HCT116 (cell line): ENCODE results near the gene LCE3D. TPM values are rescaled to one million over a fixed set of nuclear protein-coding genes. Genes with fewer than 3 reads are reported as not detected.
A peak's percentile ranks its signal among the peaks of the same experiment; 100 is the strongest.

ENCODE experiments used
- ATAC-seq: fragments of 200-7000 bp; cut with Tn5 transposase; 2 replicates; pipeline ENCODE4 v1.9.1; 2020; ENCODE audit warnings: mild to moderate bottlenecking, moderate library complexity
- BruUV-seq: library from RNA; stranded (reverse); fragments of 400-500 nt; replicated peaks from 2 replicates; lab custom pipeline; 2021; lab: Mats Ljungman, UMichigan
- CTCF ChIA-PET: fragments of 300-600 bp; sonication (Branson Sonifier 250); formaldehyde crosslinking; loops from one replicate; lab custom pipeline; 2021; ENCODE audit warnings: antibody characterized with exemption; lab: Charles Lee
- POLR2A ChIA-PET: fragments of 300-600, 350-600 bp; sonication (Branson Sonifier 250); formaldehyde crosslinking; loops from one replicate; lab custom pipeline; 2021; ENCODE audit warnings: antibody characterized with exemption; lab: Charles Lee
- RAD21 ChIA-PET, 2 experiments: fragments of 300-600 bp; sonication (Branson Sonifier 250); formaldehyde crosslinking; loops; one replicate each; lab custom pipeline; 2023; ENCODE audit warnings: low total read pairs in 2 of 2; ENCODE audit not compliant: uncharacterized antibody in 2 of 2, unreplicated experiment in 2 of 2, low non-redundant PET in 1 of 2; lab: Charles Lee
- DNase-seq: peaks from one replicate; pipeline ENCODE4 v3.0.0-alpha.2; 2010; ENCODE audit warnings: low read depth, low spot score
- H2AFZ ChIP-seq: fragments of 200-600 bp; shearing (Covaris generic), sonication (generic); 2 replicates; pipeline ENCODE4 v1.6.1; 2017; ENCODE audit warnings: low read depth, mixed run types, mixed read lengths, antibody characterized with exemption, low read length; ENCODE audit not compliant: poor library complexity, severe bottlenecking
- H3K27ac ChIP-seq: 2 replicates; pipeline ENCODE4 v1.5.1; 2012; ENCODE audit warnings: low read depth, low read length
- H3K27me3 ChIP-seq: fragments of 200-600 bp; sonication (generic); 2 replicates; pipeline ENCODE4 v1.6.1; 2016; ENCODE audit warnings: mixed run types, low read length, mixed read lengths; ENCODE audit not compliant: insufficient read depth
- H3K36me3 ChIP-seq, 2 experiments: fragments of 200-500 bp in 1 of 2; fragments of 200-600 bp in 1 of 2; sonication (Bioruptor generic) in 1 of 2; sonication (generic) in 1 of 2; 2 replicates each; pipeline versions ENCODE4 v1.5.1 to v1.6.1; 2014 to 2016; ENCODE audit warnings: low read length in 2 of 2, inconsistent platforms in 1 of 2, mixed read lengths in 1 of 2, mixed run types in 1 of 2; ENCODE audit not compliant: insufficient read depth in 2 of 2, control insufficient read depth in 1 of 2
- H3K4me1 ChIP-seq, 2 experiments: fragments of 200-600 bp in 1 of 2; sonication (generic) in 1 of 2; 2 replicates each; pipeline versions ENCODE4 v1.5.1 to v1.6.1; 2012 to 2017; ENCODE audit warnings: low read length in 2 of 2, inconsistent platforms in 1 of 2, mild to moderate bottlenecking in 1 of 2, mixed read lengths in 1 of 2, mixed run types in 1 of 2, moderate library complexity in 1 of 2; ENCODE audit not compliant: insufficient read depth in 2 of 2, control insufficient read depth in 1 of 2
- H3K4me2 ChIP-seq: fragments of 200-600 bp; sonication (generic); 2 replicates; pipeline ENCODE4 v1.6.1; 2017; ENCODE audit warnings: mixed run types, low read length, mixed read lengths
- H3K4me3 ChIP-seq, 2 experiments: fragments of 200-600 bp in 1 of 2; sonication (generic) in 1 of 2; replicated peaks in 1 of 2; 2 replicates each; pipeline ENCODE4 v1.5.1; 2011 to 2016; ENCODE audit warnings: low read length in 2 of 2, control low read depth in 1 of 2, low read depth in 1 of 2, mild to moderate bottlenecking in 1 of 2, mixed read lengths in 1 of 2, mixed run types in 1 of 2
- H3K79me2 ChIP-seq: fragments of 200-600 bp; sonication (generic); 2 replicates; pipeline ENCODE4 v1.6.1; 2017; ENCODE audit warnings: mild to moderate bottlenecking, mixed run types, low read length, moderate library complexity, mixed read lengths; ENCODE audit not compliant: insufficient read depth
- H3K9ac ChIP-seq: fragments of 200-600 bp; sonication (generic); 2 replicates; pipeline ENCODE4 v1.6.1; 2016; ENCODE audit warnings: low read length, mixed read lengths
- H3K9me2 ChIP-seq: fragments of 200-600 bp; sonication (generic), shearing (Covaris generic); 2 replicates; pipeline ENCODE4 v1.6.1; 2017; ENCODE audit warnings: mixed run types, mild to moderate bottlenecking, moderate library complexity; ENCODE audit not compliant: insufficient read depth
- H3K9me3 ChIP-seq, 2 experiments: fragments of 200-500 bp in 1 of 2; fragments of 200-600 bp in 1 of 2; sonication (Bioruptor generic) in 1 of 2; sonication (generic) in 1 of 2; 2 replicates each; pipeline ENCODE4 v1.6.1; 2014 to 2017; ENCODE audit warnings: low read length in 2 of 2, mixed read lengths in 2 of 2, inconsistent platforms in 1 of 2, low read depth in 1 of 2, mild to moderate bottlenecking in 1 of 2, mixed run types in 1 of 2, moderate library complexity in 1 of 2; ENCODE audit not compliant: control insufficient read depth in 1 of 2, insufficient read depth in 1 of 2
- H4K20me1 ChIP-seq: fragments of 200-600 bp; sonication (generic), shearing (Covaris generic); 2 replicates; pipeline ENCODE4 v1.6.1; 2017; ENCODE audit warnings: mixed run types, mild to moderate bottlenecking, moderate library complexity; ENCODE audit not compliant: insufficient read depth
- CBX3 ChIP-seq: IDR thresholded peaks from 2 replicates; pipeline ENCODE4 v1.6.1; 2012; ENCODE audit warnings: low read depth
- EGR1 ChIP-seq: IDR thresholded peaks from 2 replicates; pipeline ENCODE4 v1.6.1; 2012; ENCODE audit warnings: low read depth
- EZH2phosphoT487 ChIP-seq: fragments of 200-600 bp; IDR thresholded peaks from 2 replicates; pipeline ENCODE4 v1.6.1; 2018; ENCODE audit warnings: antibody characterized with exemption, borderline replicate concordance
- POLR2A ChIP-seq: IDR thresholded peaks from 2 replicates; pipeline ENCODE4 v1.7.0; 2011; ENCODE audit warnings: borderline replicate concordance; ENCODE audit not compliant: insufficient read depth, insufficient read length; ENCODE audit errors: extremely low read depth
- SP1 ChIP-seq: IDR thresholded peaks from 2 replicates; pipeline ENCODE4 v1.6.1; 2012; ENCODE audit warnings: low read depth
- ZNF274 ChIP-seq: fragments of 200-500 bp; sonication (Bioruptor generic); IDR thresholded peaks from 2 replicates; pipeline ENCODE4 v1.6.1; 2014; ENCODE audit warnings: mild to moderate bottlenecking, low read depth, low read length, inconsistent platforms
- intact Hi-C: fragments of 100-400 bp; cut with micrococcal nuclease; formaldehyde crosslinking; loops from 2 replicates; pipeline ENCODE4 v1.10.0; 2022
- total RNA-seq: library from RNA; stranded (reverse); gene quantifications from one replicate; pipeline ENCODE4 v1.2.1, GENCODE V29; 2021; ENCODE audit not compliant: unreplicated experiment
- TF ChIP-seq, protein P1 (sequence below), 3 experiments: fragments of 200-600 bp in 1 of 3; sonication (generic) in 1 of 3; IDR thresholded peaks in 2 of 3; conservative IDR thresholded peaks in 1 of 3; 2 replicates each; pipeline ENCODE4 v1.5.1; 2012 to 2017; ENCODE audit warnings: low read depth in 2 of 3, low read length in 2 of 3, antibody characterized with exemption in 1 of 3, borderline replicate concordance in 1 of 3, control low read depth in 1 of 3, mild to moderate bottlenecking in 1 of 3, mixed read lengths in 1 of 3, mixed run types in 1 of 3, moderate library complexity in 1 of 3; ENCODE audit not compliant: insufficient read depth in 1 of 3
- TF ChIP-seq, protein P2 (sequence below): IDR thresholded peaks from 2 replicates; pipeline ENCODE4 v1.6.1; 2012

The LCE3D gene
- total RNA-seq, 1 experiment from 2014 or later: not detected

- TF ChIP-seq, protein P1, sequence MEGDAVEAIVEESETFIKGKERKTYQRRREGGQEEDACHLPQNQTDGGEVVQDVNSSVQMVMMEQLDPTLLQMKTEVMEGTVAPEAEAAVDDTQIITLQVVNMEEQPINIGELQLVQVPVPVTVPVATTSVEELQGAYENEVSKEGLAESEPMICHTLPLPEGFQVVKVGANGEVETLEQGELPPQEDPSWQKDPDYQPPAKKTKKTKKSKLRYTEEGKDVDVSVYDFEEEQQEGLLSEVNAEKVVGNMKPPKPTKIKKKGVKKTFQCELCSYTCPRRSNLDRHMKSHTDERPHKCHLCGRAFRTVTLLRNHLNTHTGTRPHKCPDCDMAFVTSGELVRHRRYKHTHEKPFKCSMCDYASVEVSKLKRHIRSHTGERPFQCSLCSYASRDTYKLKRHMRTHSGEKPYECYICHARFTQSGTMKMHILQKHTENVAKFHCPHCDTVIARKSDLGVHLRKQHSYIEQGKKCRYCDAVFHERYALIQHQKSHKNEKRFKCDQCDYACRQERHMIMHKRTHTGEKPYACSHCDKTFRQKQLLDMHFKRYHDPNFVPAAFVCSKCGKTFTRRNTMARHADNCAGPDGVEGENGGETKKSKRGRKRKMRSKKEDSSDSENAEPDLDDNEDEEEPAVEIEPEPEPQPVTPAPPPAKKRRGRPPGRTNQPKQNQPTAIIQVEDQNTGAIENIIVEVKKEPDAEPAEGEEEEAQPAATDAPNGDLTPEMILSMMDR (IDR thresholded peaks at IDR 0.05 in 2 of 3, conservative IDR thresholded peaks at IDR 0.05 in 1 of 3; ENCODE audit: borderline replicate concordance in 1 of 3, insufficient read depth in 1 of 3, low read depth in 2 of 3, low read length in 2 of 3): peak in 2 of 3 experiments; percentile 68 to 77; a peak in 4 of 6 replicates
- TF ChIP-seq EGR1: no peak
Measured at GRCh38 chr1:152543820-152544219, 36.5 kb downstream of the LCE3D start (continued).

GRCh38 chr1:152539901-152540300 lies 40.4 kb downstream of the LCE3D start:
- RAD21 ChIA-PET: no interaction called here
- Histone ChIP-seq H3K9me3 (no peaks in the 10 kb centered on the region), H3K4me1 (no peaks in the 10 kb centered on the region), H3K36me3 (no peaks in the 10 kb centered on the region), H3K4me3 (no peak overlapping the region), H3K9ac (no peak overlapping the region), H3K27ac (no peak overlapping the region), H3K4me2 (no peak overlapping the region), H3K9me2 (no peaks in the 10 kb centered on the region), H2AFZ (no peak overlapping the region), H3K27me3 (no peaks in the 10 kb centered on the region), H4K20me1 (no peaks in the 10 kb centered on the region), H3K79me2 (no peaks in the 10 kb centered on the region)
- no TSS peak for BruUV-seq
- no peak for DNase-seq
- ATAC-seq: no peak
- POLR2A ChIA-PET: no interaction called here
- intact Hi-C loops: no loop called here
- CTCF ChIA-PET: interaction anchor here (1.2 kb wide), 1 partner anchor 82 kb away, joined by 3 read pairs; no protein-coding TSS in a partner anchor
- TF ChIP-seq POLR2A (no peak), ZNF274 (no peak), EGR1 (no peak), EZH2phosphoT487 (no peak), SP1 (no peak), CBX3 (no peak)
- TF ChIP-seq, protein P2, sequence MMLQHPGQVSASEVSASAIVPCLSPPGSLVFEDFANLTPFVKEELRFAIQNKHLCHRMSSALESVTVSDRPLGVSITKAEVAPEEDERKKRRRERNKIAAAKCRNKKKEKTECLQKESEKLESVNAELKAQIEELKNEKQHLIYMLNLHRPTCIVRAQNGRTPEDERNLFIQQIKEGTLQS: no peak
